HepG2 (cell line): ENCODE results near the gene NRAP. TPM values are rescaled to one million over a fixed set of nuclear protein-coding genes. Genes with fewer than 3 reads are reported as not detected.
A peak's percentile ranks its signal among the peaks of the same experiment; 100 is the strongest.

Experiments
- ADNP ChIP-seq: sonication (generic); formaldehyde crosslinking; IDR thresholded peaks from 2 replicates; pipeline ENCODE4 v1.4.0; 2020; ENCODE audit warnings: missing genetic modification reagents
- AHR ChIP-seq: IDR thresholded peaks from 2 replicates; pipeline ENCODE4 v1.6.1; 2018; ENCODE audit warnings: missing genetic modification reagents, missing compliant biosample characterization
- ELF1 ChIP-seq: sonication (generic); formaldehyde crosslinking; IDR thresholded peaks from 2 replicates; pipeline ENCODE4 v1.4.0; 2020; ENCODE audit warnings: missing genetic modification reagents
- EZH2 ChIP-seq: conservative IDR thresholded peaks from 2 replicates; pipeline ENCODE4 v1.6.1; 2012; ENCODE audit warnings: mild to moderate bottlenecking, low read depth, low read length, moderate library complexity
- HNF1B ChIP-seq: sonication (generic); formaldehyde crosslinking; IDR thresholded peaks from 2 replicates; pipeline ENCODE4 v1.5.1; 2020; ENCODE audit warnings: mild to moderate bottlenecking, moderate library complexity, missing genetic modification reagents
- ISX ChIP-seq: sonication (generic); formaldehyde crosslinking; conservative IDR thresholded peaks from 2 replicates; pipeline ENCODE4 v1.5.0; 2020; ENCODE audit warnings: missing genetic modification reagents
- KDM2A ChIP-seq: sonication (generic); formaldehyde crosslinking; IDR thresholded peaks from 2 replicates; pipeline ENCODE4 v1.4.0; 2020; ENCODE audit warnings: low read depth, missing genetic modification reagents, borderline replicate concordance
- LCORL ChIP-seq, 2 experiments: fragments of 450-650 bp in 1 of 2; sonication (generic) in 1 of 2; formaldehyde crosslinking in 1 of 2; IDR thresholded peaks; 2 replicates each; pipeline versions ENCODE4 v1.5.0 to v1.6.1; 2017 to 2020; ENCODE audit warnings: antibody characterized with exemption in 1 of 2, missing genetic modification reagents in 1 of 2
- NCOR1 ChIP-seq: fragments of 200-600 bp; sonication (generic); IDR thresholded peaks from 2 replicates; pipeline ENCODE4 v1.7.0; 2017; ENCODE audit warnings: antibody characterized with exemption, low read length, borderline replicate concordance
- NR2F6 ChIP-seq, 2 experiments: IDR thresholded peaks; 2 replicates each; pipeline ENCODE4 v1.6.1; 2016; ENCODE audit warnings: antibody characterized with exemption in 1 of 2, mild to moderate bottlenecking in 1 of 2
- SAP130 ChIP-seq: IDR thresholded peaks from 2 replicates; pipeline ENCODE4 v1.6.1; 2016; ENCODE audit warnings: low read depth
- SOX5 ChIP-seq: IDR thresholded peaks from 2 replicates; pipeline ENCODE4 v1.6.1; 2016; ENCODE audit warnings: borderline replicate concordance
- SRSF4 ChIP-seq: fragments of 200-400 bp; formaldehyde crosslinking; IDR thresholded peaks from one replicate; pipeline ENCODE4 v1.6.1; 2018; ENCODE audit warnings: mild to moderate bottlenecking, low read depth, low read length, moderate library complexity; ENCODE audit not compliant: poor library complexity, severe bottlenecking
- TCF12 ChIP-seq, 2 experiments: fragments of 450-650 bp in 1 of 2; sonication (generic) in 1 of 2; formaldehyde crosslinking in 1 of 2; IDR thresholded peaks; 2 replicates each; pipeline versions ENCODE4 v1.6.1 to v1.8.0; 2017 to 2022; ENCODE audit warnings: antibody characterized with exemption in 1 of 2, mild to moderate bottlenecking in 1 of 2, missing genetic modification reagents in 1 of 2, moderate library complexity in 1 of 2
- TEF ChIP-seq: sonication (generic); formaldehyde crosslinking; IDR thresholded peaks from 2 replicates; pipeline ENCODE4 v1.5.0; 2020; ENCODE audit warnings: missing genetic modification reagents
- ZBTB33 ChIP-seq: sonication (generic); formaldehyde crosslinking; IDR thresholded peaks from 2 replicates; pipeline ENCODE4 v1.4.0; 2020; ENCODE audit warnings: missing genetic modification reagents
- ZFP90 ChIP-seq: sonication (generic); formaldehyde crosslinking; IDR thresholded peaks from 2 replicates; pipeline ENCODE4 v1.8.0; 2022; ENCODE audit warnings: missing genetic modification reagents, mild to moderate bottlenecking, inconsistent platforms, borderline replicate concordance
- ZNF274 ChIP-seq: sonication (generic); formaldehyde crosslinking; IDR thresholded peaks from 2 replicates; pipeline ENCODE4 v1.5.1; 2020; ENCODE audit warnings: mild to moderate bottlenecking, missing genetic modification reagents
- ZNF276 ChIP-seq: sonication (generic); formaldehyde crosslinking; IDR thresholded peaks from 2 replicates; pipeline ENCODE4 v1.4.0; 2020; ENCODE audit warnings: mild to moderate bottlenecking, low read depth, missing genetic modification reagents
- ZNF414 ChIP-seq: sonication (generic); formaldehyde crosslinking; IDR thresholded peaks from 2 replicates; pipeline ENCODE4 v1.5.0; 2020; ENCODE audit warnings: missing genetic modification reagents
- ZNF501 ChIP-seq: sonication (generic); formaldehyde crosslinking; IDR thresholded peaks from 2 replicates; pipeline ENCODE4 v1.5.1; 2020; ENCODE audit warnings: mild to moderate bottlenecking, moderate library complexity, missing genetic modification reagents
- ZNF562 ChIP-seq: sonication (generic); formaldehyde crosslinking; IDR thresholded peaks from 2 replicates; pipeline ENCODE4 v1.8.0; 2022; ENCODE audit warnings: missing genetic modification reagents, borderline replicate concordance
- ZNF580 ChIP-seq: IDR thresholded peaks from 2 replicates; pipeline ENCODE4 v1.6.1; 2016; ENCODE audit warnings: low read depth, borderline replicate concordance
- polyA plus RNA-seq, 8 experiments: library from polyadenylated mRNA; depleted of rRNA in 3 of 8; stranded (reverse) in 7 of 8; unstranded in 1 of 8; fragments of >200 nt; fragmentation: Illumina TruSeq in 4 of 8; extraction: Trizol in 4 of 8; gene quantifications; 2 replicates each; pipeline versions ENCODE4 v1.2.1 to v1.2.3, GENCODE V29; 2011 to 2016; ENCODE audit warnings: low read depth in 4 of 8, missing spikeins in 1 of 8, mixed read lengths in 1 of 8; ENCODE audit not compliant: insufficient read depth in 1 of 8
- total RNA-seq, 5 experiments: library from RNA; depleted of rRNA; stranded (reverse); fragments of >200 nt; fragmentation: Illumina TruSeq; extraction: Trizol; gene quantifications; 2 replicates each; pipeline ENCODE4 v1.2.3, GENCODE V29; 2016; ENCODE audit warnings: low read depth in 1 of 5

Gene NRAP
- total and polyA plus RNA-seq, 2 of the 13 experiments (the other 11 are each of a cell fraction or from before 2014, with no cell fraction given) = not detected

- TF ChIP-seq AHR (CRISPR knock-in tag) (no peak), HNF1B (CRISPR knock-in tag) (no peak), NCOR1 (no peak), LCORL (IDR thresholded peaks at IDR 0.05) (no peak), LCORL (CRISPR knock-in tag; IDR thresholded peaks at IDR 0.05) (no peak), TCF12 (IDR thresholded peaks at IDR 0.05) (no peak), TCF12 (CRISPR knock-in tag; IDR thresholded peaks at IDR 0.05) (no peak), SOX5 (CRISPR knock-in tag) (peak; percentile 54; the same call in 1 of the 2 replicates), ZNF501 (CRISPR knock-in tag) (no peak), NR2F6 (IDR thresholded peaks at IDR 0.05) (peak; percentile 53; the same call in 1 of the 2 replicates), NR2F6 (CRISPR knock-in tag; IDR thresholded peaks at IDR 0.05) (peak; percentile 59; the same call in 1 of the 2 replicates), ISX (CRISPR knock-in tag) (no peak), ZNF580 (no peak), KDM2A (CRISPR knock-in tag) (no peak), TEF (CRISPR knock-in tag) (no peak), ZNF562 (no peak), ZNF274 (no peak), ZNF414 (CRISPR knock-in tag) (no peak), ADNP (CRISPR knock-in tag) (no peak), SRSF4 (no peak), EZH2 (no peak), SAP130 (CRISPR knock-in tag) (no peak), ZNF276 (CRISPR knock-in tag) (no peak), ZFP90 (CRISPR knock-in tag) (no peak), ZBTB33 (no peak), ELF1 (CRISPR knock-in tag) (no peak)
These were observed 74.6 kb downstream of the NRAP start (continued) for GRCh38 chr10:113589201-113589770.
